Eye (tissue), 1 donor: ENCODE measurements around the gene TEDC1.

Experiments
- DNase-seq: peaks from one replicate; pipeline ENCODE4 v3.0.0-alpha.2; 2015

The TEDC1 gene

GRCh38 chr14:105490572-105491365 is at the start of gene TEDC1:
Gene TEDC1, plus strand, starts transcription at chr14:105491246. Its CDS starts 130 bp downstream, at chr14:105491376.
- peak; percentile 100 for DNase-seq

GRCh38 chr14:105442125-105442524 is 48.9 kb upstream of the TEDC1 start:
- no peak for DNase-seq

- DNase-seq = no peak
Observed at GRCh38 chr14:105442834-105443233, 48.2 kb upstream of the TEDC1 start.

GRCh38 chr14:105444859-105445258 is 46.2 kb upstream of the TEDC1 start:
- DNase-seq = no peak

- DNase-seq = no peak
Observed at GRCh38 chr14:105445290-105445689, 45.8 kb upstream of the TEDC1 start.

- no peak for DNase-seq
Observed at GRCh38 chr14:105445901-105446845, 44.9 kb upstream of the TEDC1 start.

- DNase-seq = no peak
Observed at GRCh38 chr14:105446971-105447370, 44.1 kb upstream of the TEDC1 start.

GRCh38 chr14:105447651-105448640 is 43.1 kb upstream of the TEDC1 start:
- DNase-seq = no peak

GRCh38 chr14:105448706-105449111 is 42.3 kb upstream of the TEDC1 start:
- DNase-seq = peak; percentile 83

GRCh38 chr14:105449276-105450122 is 41.5 kb upstream of the TEDC1 start:
- no peak for DNase-seq

- no peak for DNase-seq
Observed at GRCh38 chr14:105450123-105450505, 40.9 kb upstream of the TEDC1 start.

- DNase-seq = no peak
Observed at GRCh38 chr14:105450864-105451720, 40.0 kb upstream of the TEDC1 start.

GRCh38 chr14:105452963-105453362 is 38.1 kb upstream of the TEDC1 start:
- DNase-seq = no peak

- DNase-seq = no peak
Observed at GRCh38 chr14:105453847-105454246, 37.2 kb upstream of the TEDC1 start.

- DNase-seq = no peak
Observed at GRCh38 chr14:105455086-105455640, 35.9 kb upstream of the TEDC1 start.

- no peak for DNase-seq
Observed at GRCh38 chr14:105455766-105456660, 35.0 kb upstream of the TEDC1 start.

GRCh38 chr14:105456736-105457617 is 34.1 kb upstream of the TEDC1 start:
- DNase-seq = no peak

- DNase-seq = no peak
Observed at GRCh38 chr14:105458010-105458409, 33.0 kb upstream of the TEDC1 start.
